AG04449 (cell line): ENCODE results near the gene PTTG2.
"Not testable (repeated sequence)": the region's sequence is repeated elsewhere in the genome, so short reads cannot be mapped to it uniquely, and the experiment has no call there.

ENCODE experiments used
- CTCF ChIA-PET: fragments of 350-600 bp; formaldehyde crosslinking; extraction: SDS; loops from one replicate; lab custom pipeline; 2021; ENCODE audit warnings: antibody characterized with exemption; lab: Yijun Ruan, JAX
- POLR2A ChIA-PET: fragments of 400-600, 350-600 bp; formaldehyde crosslinking; extraction: SDS; loops from one replicate; lab custom pipeline; 2020; ENCODE audit warnings: antibody characterized with exemption, inconsistent platforms; lab: Yijun Ruan, JAX
- DNase-seq: peaks from one replicate; pipeline ENCODE4 v3.0.0-alpha.2; 2010; ENCODE audit warnings: low read depth, low spot score
- H3K4me3 ChIP-seq: 2 replicates; pipeline ENCODE4 v1.5.1; 2011; ENCODE audit warnings: low read depth, mild to moderate bottlenecking, control low read depth, low read length
- TF ChIP-seq, protein P1 (sequence below): IDR thresholded peaks from one replicate; pipeline ENCODE4 v1.5.1; 2011; ENCODE audit warnings: mild to moderate bottlenecking, moderate library complexity, low read length, control low read depth, inconsistent platforms; ENCODE audit not compliant: insufficient read depth; ENCODE audit errors: missing control alignments

PTTG2 gene

DNA sequence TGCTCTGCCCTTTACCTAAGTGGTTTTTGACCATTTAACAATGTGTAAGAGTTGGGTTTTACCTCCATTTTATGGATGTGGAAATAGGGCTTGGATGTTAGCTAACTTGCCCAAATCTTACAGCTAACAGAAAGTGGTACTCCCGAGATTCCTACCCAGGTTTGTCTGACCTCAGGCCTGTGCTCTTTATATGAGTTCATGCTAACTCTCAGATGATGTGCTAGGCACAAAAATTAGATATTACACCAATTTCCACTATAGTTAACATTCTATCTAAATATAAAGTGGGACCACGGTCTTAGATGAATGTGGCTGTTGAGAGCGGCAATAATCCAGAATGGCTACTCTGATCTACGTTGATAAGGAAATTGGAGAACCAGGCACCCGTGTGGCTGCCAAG, at the start of gene PTTG2:
PTTG2 (plus strand) TSS at position 301 of the 400 bp plus-strand sequence; CDS start at position 338, 37 bp downstream.
- DNase-seq, result no peak
- no peak within 1 kb of the TSS for H3K4me3 ChIP-seq
- ChIA-PET CTCF (interaction anchor here (1.3 kb wide), 1 partner anchor 20 kb away, joined by 3 read pairs; no protein-coding TSS in a partner anchor), POLR2A (no interaction called here)
- TF ChIP-seq, protein P1, sequence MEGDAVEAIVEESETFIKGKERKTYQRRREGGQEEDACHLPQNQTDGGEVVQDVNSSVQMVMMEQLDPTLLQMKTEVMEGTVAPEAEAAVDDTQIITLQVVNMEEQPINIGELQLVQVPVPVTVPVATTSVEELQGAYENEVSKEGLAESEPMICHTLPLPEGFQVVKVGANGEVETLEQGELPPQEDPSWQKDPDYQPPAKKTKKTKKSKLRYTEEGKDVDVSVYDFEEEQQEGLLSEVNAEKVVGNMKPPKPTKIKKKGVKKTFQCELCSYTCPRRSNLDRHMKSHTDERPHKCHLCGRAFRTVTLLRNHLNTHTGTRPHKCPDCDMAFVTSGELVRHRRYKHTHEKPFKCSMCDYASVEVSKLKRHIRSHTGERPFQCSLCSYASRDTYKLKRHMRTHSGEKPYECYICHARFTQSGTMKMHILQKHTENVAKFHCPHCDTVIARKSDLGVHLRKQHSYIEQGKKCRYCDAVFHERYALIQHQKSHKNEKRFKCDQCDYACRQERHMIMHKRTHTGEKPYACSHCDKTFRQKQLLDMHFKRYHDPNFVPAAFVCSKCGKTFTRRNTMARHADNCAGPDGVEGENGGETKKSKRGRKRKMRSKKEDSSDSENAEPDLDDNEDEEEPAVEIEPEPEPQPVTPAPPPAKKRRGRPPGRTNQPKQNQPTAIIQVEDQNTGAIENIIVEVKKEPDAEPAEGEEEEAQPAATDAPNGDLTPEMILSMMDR, result no peak

GRCh38 chr4:37914539-37914938, 45.7 kb upstream of the PTTG2 start:
- no peak for DNase-seq
- TF ChIP-seq, protein P1, result no peak

DNA sequence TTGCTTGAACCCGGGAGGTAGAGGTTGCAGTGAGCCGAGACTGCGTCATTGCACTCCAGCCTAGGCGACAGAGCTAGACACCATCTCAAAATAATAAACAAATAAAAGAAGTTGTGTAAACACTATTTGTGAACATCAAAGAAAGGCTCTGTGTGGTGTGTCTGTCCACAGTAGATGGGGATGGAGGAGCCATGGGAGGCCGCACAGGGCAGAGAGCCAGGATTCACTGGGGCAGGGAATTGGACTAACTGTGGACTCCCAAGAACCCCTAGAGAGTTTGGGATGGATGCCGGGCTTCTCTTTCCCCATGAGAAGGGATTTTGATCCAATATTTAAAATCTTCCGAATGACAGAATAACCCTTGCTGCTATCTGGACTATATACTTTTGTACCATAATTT, 42.8 kb upstream of the PTTG2 start:
- H3K4me3 ChIP-seq, result no peak overlapping the region
- TF ChIP-seq, protein P1, result no peak
- no peak for DNase-seq
- POLR2A ChIA-PET, result no interaction called here
- CTCF ChIA-PET, result no interaction called here

More at GRCh38 chr4:37914539-37914938, 45.7 kb upstream of the PTTG2 start:
- ChIA-PET CTCF (interaction anchor here (1.3 kb wide), 1 partner anchor 17 kb away, joined by 3 read pairs; no protein-coding TSS in a partner anchor), POLR2A (no interaction called here)
- H3K4me3 ChIP-seq, result no peak overlapping the region

DNA sequence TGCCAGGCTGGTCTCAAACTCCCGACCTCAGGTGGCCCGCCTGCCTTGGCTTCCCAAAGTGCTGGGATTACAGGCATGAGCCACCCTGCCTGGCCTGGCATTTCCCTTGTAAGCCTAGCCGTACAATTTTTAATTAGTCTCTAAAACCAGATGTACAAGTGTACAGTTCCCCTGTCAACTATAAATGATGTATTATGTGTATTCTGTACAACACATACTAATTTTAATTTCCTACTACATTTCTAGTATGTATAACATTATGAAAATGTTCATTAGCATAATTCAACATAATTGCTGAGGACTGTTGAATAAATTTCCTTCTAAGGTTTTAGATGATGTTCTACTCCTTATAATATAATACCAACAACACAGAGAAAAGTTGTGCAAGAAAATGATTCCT, 41.5 kb upstream of the PTTG2 start:
- TF ChIP-seq, protein P1, result no peak
- ChIA-PET POLR2A (no interaction called here), CTCF (no interaction called here)
- DNase-seq, result no peak
- H3K4me3 ChIP-seq, result no peak overlapping the region

DNA sequence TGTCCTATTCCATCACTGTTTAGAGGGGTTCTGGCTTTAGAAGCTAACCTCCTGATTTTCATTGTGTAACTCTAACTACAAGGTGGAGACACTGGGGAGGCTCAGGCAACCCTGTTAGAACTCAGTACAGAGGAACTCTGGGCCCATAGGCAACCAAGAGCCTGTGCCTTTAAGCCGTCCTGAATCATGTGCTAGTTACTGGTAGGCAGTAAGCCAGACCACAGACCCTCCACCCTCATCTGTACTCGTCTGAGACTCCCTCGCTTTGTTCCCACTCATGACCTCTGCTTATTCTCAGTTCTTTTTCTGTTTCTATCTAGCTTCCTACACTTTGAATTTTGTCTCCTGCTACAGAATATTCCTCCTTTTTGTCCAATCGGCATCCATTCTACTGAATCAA, 37.9 kb upstream of the PTTG2 start:
- ChIA-PET POLR2A (no interaction called here), CTCF (no interaction called here)
- H3K4me3 ChIP-seq, result no peak overlapping the region
- TF ChIP-seq, protein P1, result no peak
- no peak for DNase-seq

DNA sequence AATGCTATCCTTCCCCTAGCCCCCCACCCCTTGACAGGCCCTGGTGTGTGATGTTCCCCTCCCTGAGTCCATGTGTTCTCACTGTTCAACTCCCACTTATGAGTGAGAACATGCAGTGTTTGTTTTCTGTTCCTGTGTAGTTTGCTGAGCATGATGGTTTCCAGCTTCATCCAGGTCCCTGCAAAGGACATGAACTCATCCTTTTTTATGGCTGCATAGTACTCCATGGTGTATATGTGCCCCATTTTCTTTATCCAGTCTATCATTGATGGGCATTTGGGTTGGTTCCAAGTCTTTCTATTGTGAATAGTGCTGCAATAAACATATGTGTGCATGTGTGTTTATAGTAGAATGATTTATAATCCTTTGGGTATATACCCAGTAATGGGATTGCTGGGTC, 37.1 kb upstream of the PTTG2 start:
- CTCF ChIA-PET, H3K4me3 ChIP-seq, DNase-seq, POLR2A ChIA-PET: not testable (repeated sequence)

DNA sequence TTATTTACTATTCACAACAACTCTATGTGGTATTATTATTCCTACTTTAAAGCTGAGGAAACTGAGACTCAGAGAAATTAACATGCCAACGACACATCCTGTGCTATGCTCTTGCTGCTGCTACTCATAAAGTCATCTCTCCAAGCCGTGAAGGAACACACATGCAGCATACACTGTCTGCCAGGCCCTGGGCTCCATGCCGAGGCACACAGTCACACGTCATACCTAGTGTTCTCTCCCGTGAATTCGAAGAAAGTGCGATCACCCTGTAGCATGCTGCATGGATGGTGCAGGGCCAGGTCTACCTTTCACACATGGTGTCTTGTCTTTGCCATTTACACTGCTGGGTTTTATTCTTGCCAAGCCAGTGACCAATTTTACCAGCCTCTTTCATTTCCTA, 35.3 kb upstream of the PTTG2 start:
- TF ChIP-seq, protein P1, result no peak
- POLR2A ChIA-PET, result no interaction called here
- no peak for DNase-seq
- CTCF ChIA-PET, result no interaction called here
- no peak overlapping the region for H3K4me3 ChIP-seq
